Trophoblast cell (in vitro differentiated cells and primary cell): ENCODE results near the gene SAMD11. TPM values are rescaled to one million over a fixed set of nuclear protein-coding genes. Genes with fewer than 3 reads are reported as not detected.
"Not testable (repeated sequence)": the region's sequence is repeated elsewhere in the genome, so short reads cannot be mapped to it uniquely, and the experiment has no call there.

ENCODE experiments used
- DNase-seq, 2 donors: peaks; one replicate each; pipeline ENCODE4 v3.0.0-alpha.2; 2016
- H2AFZ ChIP-seq: 2 replicates; pipeline ENCODE4 v1.6.1; 2013; ENCODE audit warnings: low read length, moderate library complexity, mild to moderate bottlenecking; ENCODE audit not compliant: insufficient read depth, poor library complexity
- H2AK5ac ChIP-seq: 2 replicates; pipeline ENCODE4 v1.6.1; 2013; ENCODE audit warnings: mild to moderate bottlenecking, low read length
- H2BK120ac ChIP-seq: 2 replicates; pipeline ENCODE4 v1.6.1; 2013; ENCODE audit warnings: low read length, mild to moderate bottlenecking, moderate library complexity; ENCODE audit not compliant: insufficient read depth, poor library complexity
- H2BK12ac ChIP-seq: 2 replicates; pipeline ENCODE4 v1.6.1; 2013; ENCODE audit warnings: mild to moderate bottlenecking, low read length, moderate library complexity
- H2BK5ac ChIP-seq: 2 replicates; pipeline ENCODE4 v1.6.1; 2013; ENCODE audit warnings: low read length, low read depth, moderate library complexity, mild to moderate bottlenecking; ENCODE audit not compliant: poor library complexity
- H3K14ac ChIP-seq: 2 replicates; pipeline ENCODE4 v1.6.1; 2013; ENCODE audit warnings: mild to moderate bottlenecking, low read length
- H3K18ac ChIP-seq: 2 replicates; pipeline ENCODE4 v1.6.1; 2013; ENCODE audit warnings: mild to moderate bottlenecking, low read length
- H3K23ac ChIP-seq: 2 replicates; pipeline ENCODE4 v1.6.1; 2013; ENCODE audit warnings: low read length
- H3K27ac ChIP-seq: 2 replicates; pipeline ENCODE4 v1.5.1; 2013; ENCODE audit warnings: low read depth, mild to moderate bottlenecking, inconsistent platforms, low read length, moderate library complexity
- H3K27me3 ChIP-seq: 2 replicates; pipeline ENCODE4 v1.6.1; 2013; ENCODE audit warnings: inconsistent platforms, mild to moderate bottlenecking, low read length, moderate library complexity; ENCODE audit not compliant: insufficient read depth
- H3K36me3 ChIP-seq, 2 experiments: 1 replicate in 1 of 2; 2 replicates in 1 of 2; pipeline ENCODE4 v1.6.1; 2013; ENCODE audit warnings: low read length in 2 of 2, mild to moderate bottlenecking in 2 of 2, moderate library complexity in 1 of 2; ENCODE audit not compliant: insufficient read depth in 2 of 2, control insufficient read depth in 1 of 2
- H3K4ac ChIP-seq: 2 replicates; pipeline ENCODE4 v1.6.1; 2013; ENCODE audit warnings: low read depth, mild to moderate bottlenecking, low read length, moderate library complexity
- H3K4me1 ChIP-seq, 2 experiments: 1 replicate in 1 of 2; 2 replicates in 1 of 2; pipeline ENCODE4 v1.6.1; 2013; ENCODE audit warnings: low read length in 2 of 2, mild to moderate bottlenecking in 2 of 2, moderate library complexity in 1 of 2; ENCODE audit not compliant: insufficient read depth in 2 of 2, control insufficient read depth in 1 of 2
- H3K4me2 ChIP-seq: 2 replicates; pipeline ENCODE4 v1.6.1; 2013; ENCODE audit warnings: inconsistent platforms, mild to moderate bottlenecking, low read length, moderate library complexity
- H3K4me3 ChIP-seq: 2 replicates; pipeline ENCODE4 v1.5.1; 2013; ENCODE audit warnings: mild to moderate bottlenecking, low read depth, low read length, inconsistent platforms
- H3K79me1 ChIP-seq: one replicate; pipeline ENCODE4 v1.6.1; 2013; ENCODE audit warnings: low read length
- H3K79me2 ChIP-seq: 2 replicates; pipeline ENCODE4 v1.6.1; 2013; ENCODE audit warnings: low read length, mild to moderate bottlenecking; ENCODE audit not compliant: control insufficient read depth, insufficient read depth, poor library complexity
- H3K9ac ChIP-seq: 2 replicates; pipeline ENCODE4 v1.6.1; 2013; ENCODE audit warnings: mild to moderate bottlenecking, low read length
- H3K9me3 ChIP-seq: 2 replicates; pipeline ENCODE4 v1.6.1; 2013; ENCODE audit warnings: low read depth, mild to moderate bottlenecking, control low read depth, inconsistent platforms, low read length; ENCODE audit not compliant: insufficient read depth
- H4K12ac ChIP-seq: 2 replicates; pipeline ENCODE4 v1.6.1; 2013; ENCODE audit warnings: low read depth, mild to moderate bottlenecking, low read length, moderate library complexity
- H4K8ac ChIP-seq: 2 replicates; pipeline ENCODE4 v1.6.1; 2013; ENCODE audit warnings: low read depth, mild to moderate bottlenecking, low read length, moderate library complexity
- H4K91ac ChIP-seq: one replicate; pipeline ENCODE4 v1.6.1; 2013; ENCODE audit warnings: low read depth, mild to moderate bottlenecking, low read length, moderate library complexity
- WGBS: extraction: QIAGEN DNeasy Blood & Tissue Kit; methylation state at CpG from one replicate; pipeline ENCODE4 v1.1.7; 2013; ENCODE audit warnings: missing lambda C conversion rate; ENCODE audit not compliant: insufficient read length, insufficient coverage; ENCODE audit errors: extremely low coverage; 5-methylcytosine and 5-hydroxymethylcytosine counted together
- polyA plus RNA-seq: library from polyadenylated mRNA; stranded (reverse); fragments of 200-250 nt; gene quantifications from 2 replicates; pipeline ENCODE4 v1.2.3, GENCODE V29; 2013

The SAMD11 gene
- polyA plus RNA-seq, result 16.6 and 18.4 TPM in 2 replicates

GRCh38 chr1:923131-923990 lies at the start of gene SAMD11:
Gene SAMD11 (plus strand): TSS chr1:923923. CDS start chr1:924432, 509 bp downstream.
- H3K36me3 ChIP-seq, result peaks cover 7 to 8% of the 10 kb centered on the region in 2 experiments
- no peak within 1 kb of the TSS for H2AFZ ChIP-seq
- no peak within 1 kb of the TSS for H2AK5ac ChIP-seq
- peak within 1 kb of the TSS; percentile 68 for H3K9ac ChIP-seq
- no peak within 1 kb of the TSS for H3K4ac ChIP-seq
- peak within 1 kb of the TSS; percentile 80 for H3K4me2 ChIP-seq
- H3K4me1 ChIP-seq, result peaks cover 21 to 38% of the 10 kb centered on the region in 2 experiments
- H3K4me3 ChIP-seq, result peak within 1 kb of the TSS; percentile 82
- no peak within 1 kb of the TSS for H4K12ac ChIP-seq
- H3K79me1 ChIP-seq, result peaks cover 10% of the 10 kb centered on the region
- H4K8ac ChIP-seq, result peak within 1 kb of the TSS; percentile 19
- H3K23ac ChIP-seq, result no peak within 1 kb of the TSS
- peaks cover 3% of the 10 kb centered on the region for H3K79me2 ChIP-seq
- H2BK12ac ChIP-seq, result peak within 1 kb of the TSS; percentile 0
- peaks cover 15% of the 10 kb centered on the region for H3K27me3 ChIP-seq
- H2BK5ac ChIP-seq, result peak within 1 kb of the TSS; percentile 10
- H4K91ac ChIP-seq, result peak within 1 kb of the TSS; percentile 83
- peak within 1 kb of the TSS; percentile 54 for H2BK120ac ChIP-seq
- peaks cover 12% of the 10 kb centered on the region for H3K9me3 ChIP-seq
- peak in 1 of 2 donors; percentile 84 for DNase-seq
- no CpG with 5 or more reads among the region's 72 CpGs for WGBS
- H3K18ac ChIP-seq, result peak within 1 kb of the TSS; percentile 44
- H3K14ac ChIP-seq, result peak within 1 kb of the TSS; percentile 14
- peak within 1 kb of the TSS; percentile 5 for H3K27ac ChIP-seq

GRCh38 chr1:876428-877208 lies 47.1 kb upstream of the SAMD11 start:
- not testable (repeated sequence) for H2BK12ac ChIP-seq, H4K91ac ChIP-seq, H3K23ac ChIP-seq, H3K4me1 ChIP-seq, H3K18ac ChIP-seq, H2BK120ac ChIP-seq, H3K79me2 ChIP-seq, H4K12ac ChIP-seq, H3K4ac ChIP-seq, H2AK5ac ChIP-seq, H3K4me3 ChIP-seq, H3K9ac ChIP-seq, H2AFZ ChIP-seq, H3K36me3 ChIP-seq, H3K79me1 ChIP-seq, DNase-seq, H2BK5ac ChIP-seq, H3K27ac ChIP-seq, H3K27me3 ChIP-seq, H4K8ac ChIP-seq, H3K14ac ChIP-seq, H3K4me2 ChIP-seq, H3K9me3 ChIP-seq
- WGBS, result no CpG with 5 or more reads among the region's 8 CpGs

GRCh38 chr1:877209-877986 lies 46.3 kb upstream of the SAMD11 start:
- not testable (repeated sequence) for H2AK5ac ChIP-seq, H2AFZ ChIP-seq, H3K18ac ChIP-seq, H2BK120ac ChIP-seq, H3K27ac ChIP-seq, H4K12ac ChIP-seq, H3K4ac ChIP-seq, H3K36me3 ChIP-seq, H4K91ac ChIP-seq, H3K27me3 ChIP-seq, H3K4me1 ChIP-seq, H3K9me3 ChIP-seq, H3K79me2 ChIP-seq, DNase-seq, H2BK5ac ChIP-seq, H3K79me1 ChIP-seq, H3K23ac ChIP-seq, H3K4me3 ChIP-seq, H4K8ac ChIP-seq, H3K14ac ChIP-seq, H2BK12ac ChIP-seq, H3K4me2 ChIP-seq, H3K9ac ChIP-seq
- no CpG with 5 or more reads among the region's 5 CpGs for WGBS

DNA sequence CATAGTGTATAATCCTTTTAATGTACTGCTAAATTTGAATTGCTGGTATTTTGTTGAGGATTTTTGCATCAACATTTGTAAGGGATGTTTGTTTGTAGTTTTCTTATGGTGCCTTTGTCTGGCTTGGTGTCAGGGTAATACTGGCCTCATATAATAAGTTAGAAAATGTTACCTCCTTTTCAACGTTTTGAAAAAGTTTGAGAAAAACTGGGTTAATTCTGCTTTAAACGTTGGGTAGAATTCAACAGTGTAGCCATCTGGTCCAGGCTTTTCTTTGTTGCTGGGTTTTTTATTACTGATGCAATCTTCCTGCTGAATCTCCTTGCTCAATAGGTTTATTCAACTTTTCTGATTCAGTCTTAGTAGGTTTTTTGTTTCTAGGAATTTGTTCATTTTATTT lies 43.2 kb upstream of the SAMD11 start:
- not testable (repeated sequence) for H3K4me2 ChIP-seq, H4K91ac ChIP-seq, H3K14ac ChIP-seq, H3K4ac ChIP-seq, H3K79me1 ChIP-seq, H3K9me3 ChIP-seq, H3K4me1 ChIP-seq, H3K9ac ChIP-seq, H2BK5ac ChIP-seq, H3K36me3 ChIP-seq, H2BK12ac ChIP-seq, H3K23ac ChIP-seq, H3K4me3 ChIP-seq, H4K12ac ChIP-seq, H3K27me3 ChIP-seq, H3K79me2 ChIP-seq, H4K8ac ChIP-seq, DNase-seq, H2BK120ac ChIP-seq, H3K18ac ChIP-seq, H2AK5ac ChIP-seq, H3K27ac ChIP-seq, H2AFZ ChIP-seq
- WGBS, result no CpG with 5 or more reads among the region's 2 CpGs
